OCI-LY1 (cell line): Measurements from ENCODE around the gene IL5RA.

Experiments
- H2AFZ ChIP-seq: fragments of 200-600 bp; sonication (generic), shearing (Covaris generic); 2 replicates; pipeline ENCODE4 v1.6.0; 2014; ENCODE audit warnings: antibody characterized with exemption, mild to moderate bottlenecking, low read length
- H3F3A ChIP-seq: fragments of 200-600 bp; sonication (generic), shearing (Covaris generic); 2 replicates; pipeline ENCODE4 v1.6.0; 2014; ENCODE audit warnings: mild to moderate bottlenecking, antibody characterized with exemption, low read length, moderate library complexity; ENCODE audit not compliant: insufficient read depth
- H3K27ac ChIP-seq: fragments of 200-600 bp; sonication (generic); 2 replicates; pipeline ENCODE4 v1.5.1; 2014; ENCODE audit warnings: low read length, mixed run types, mild to moderate bottlenecking, low read depth; ENCODE audit not compliant: poor library complexity, severe bottlenecking
- H3K27me3 ChIP-seq: fragments of 200-600 bp; sonication (generic); 2 replicates; pipeline ENCODE4 v1.6.0; 2014; ENCODE audit warnings: antibody characterized with exemption, mild to moderate bottlenecking, low read length, moderate library complexity; ENCODE audit not compliant: insufficient read depth
- H3K36me3 ChIP-seq: fragments of 200-600 bp; sonication (generic); 2 replicates; pipeline ENCODE4 v1.6.1; 2014; ENCODE audit warnings: mild to moderate bottlenecking, antibody characterized with exemption, low read length, moderate library complexity, mixed read lengths; ENCODE audit not compliant: insufficient read depth
- H3K4me1 ChIP-seq: fragments of 200-600 bp; sonication (generic); 2 replicates; pipeline ENCODE4 v1.5.1; 2014; ENCODE audit warnings: mild to moderate bottlenecking, low read length, moderate library complexity; ENCODE audit not compliant: insufficient read depth, severe bottlenecking
- H3K4me2 ChIP-seq: fragments of 200-600 bp; sonication (generic), shearing (Covaris generic); 2 replicates; pipeline ENCODE4 v1.6.1; 2014; ENCODE audit warnings: low read length
- H3K4me3 ChIP-seq: fragments of 200-600 bp; sonication (generic); 2 replicates; pipeline ENCODE4 v1.5.1; 2014; ENCODE audit warnings: low read length, low read depth, mild to moderate bottlenecking, mixed read lengths; ENCODE audit not compliant: poor library complexity, severe bottlenecking
- H3K79me2 ChIP-seq: fragments of 200-600 bp; shearing (Covaris generic); 2 replicates; pipeline ENCODE4 v1.6.1; 2016; ENCODE audit warnings: mixed run types, low read length, mixed read lengths; ENCODE audit not compliant: insufficient read depth
- H3K9ac ChIP-seq: fragments of 200-600 bp; sonication (generic), shearing (Covaris generic); 2 replicates; pipeline ENCODE4 v1.6.1; 2014; ENCODE audit warnings: mild to moderate bottlenecking, low read length, mixed read lengths
- H3K9me2 ChIP-seq: fragments of 200-600 bp; sonication (generic), shearing (Covaris generic); 2 replicates; pipeline ENCODE4 v1.6.1; 2014; ENCODE audit warnings: low read depth, mild to moderate bottlenecking, low read length, mixed read lengths
- H3K9me3 ChIP-seq: fragments of 200-600 bp; shearing (Covaris generic); 2 replicates; pipeline ENCODE4 v1.6.1; 2014; ENCODE audit warnings: low read length, mixed read lengths
- H4K20me1 ChIP-seq: fragments of 200-600 bp; sonication (generic), shearing (Covaris generic); 2 replicates; pipeline ENCODE4 v1.6.0; 2016; ENCODE audit warnings: mild to moderate bottlenecking, low read length; ENCODE audit not compliant: insufficient read depth
- CTCF ChIP-seq: fragments of 200-600 bp; sonication (generic), shearing (Covaris generic); IDR thresholded peaks from 2 replicates; pipeline ENCODE4 v1.5.1; 2017; ENCODE audit warnings: mild to moderate bottlenecking, antibody characterized with exemption, low read length, moderate library complexity, mixed read lengths
- EZH2 ChIP-seq: fragments of 200-600 bp; sonication (generic), shearing (Covaris generic); IDR thresholded peaks from 2 replicates; pipeline ENCODE4 v1.8.0; 2017; ENCODE audit warnings: borderline replicate concordance, mixed run types, mild to moderate bottlenecking, antibody characterized with exemption, low read length, moderate library complexity, mixed read lengths

The IL5RA gene, protein sequence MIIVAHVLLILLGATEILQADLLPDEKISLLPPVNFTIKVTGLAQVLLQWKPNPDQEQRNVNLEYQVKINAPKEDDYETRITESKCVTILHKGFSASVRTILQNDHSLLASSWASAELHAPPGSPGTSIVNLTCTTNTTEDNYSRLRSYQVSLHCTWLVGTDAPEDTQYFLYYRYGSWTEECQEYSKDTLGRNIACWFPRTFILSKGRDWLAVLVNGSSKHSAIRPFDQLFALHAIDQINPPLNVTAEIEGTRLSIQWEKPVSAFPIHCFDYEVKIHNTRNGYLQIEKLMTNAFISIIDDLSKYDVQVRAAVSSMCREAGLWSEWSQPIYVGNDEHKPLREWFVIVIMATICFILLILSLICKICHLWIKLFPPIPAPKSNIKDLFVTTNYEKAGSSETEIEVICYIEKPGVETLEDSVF

GRCh38 chr3:3110299-3110630 lies at the start of gene IL5RA:
IL5RA (minus strand) TSS chr3:3110374; CDS start chr3:3104984, 5,390 bp downstream.
- Histone ChIP-seq H3K4me1 (no peaks in the 10 kb centered on the region), H3K9ac (no peak within 1 kb of the TSS), H3K4me2 (no peak within 1 kb of the TSS; the same call in 1 of the 2 replicates), H3K27ac (no peak within 1 kb of the TSS), H3K4me3 (no peak within 1 kb of the TSS), H3K27me3 (no peaks in the 10 kb centered on the region), H3K9me3 (no peaks in the 10 kb centered on the region), H4K20me1 (no peaks in the 10 kb centered on the region), H2AFZ (no peak within 1 kb of the TSS), H3K36me3 (no peaks in the 10 kb centered on the region), H3K79me2 (no peaks in the 10 kb centered on the region), H3K9me2 (no peaks in the 10 kb centered on the region), H3F3A (no peaks in the 10 kb centered on the region)
- no peak for TF ChIP-seq EZH2
- no peak for TF ChIP-seq CTCF

DNA sequence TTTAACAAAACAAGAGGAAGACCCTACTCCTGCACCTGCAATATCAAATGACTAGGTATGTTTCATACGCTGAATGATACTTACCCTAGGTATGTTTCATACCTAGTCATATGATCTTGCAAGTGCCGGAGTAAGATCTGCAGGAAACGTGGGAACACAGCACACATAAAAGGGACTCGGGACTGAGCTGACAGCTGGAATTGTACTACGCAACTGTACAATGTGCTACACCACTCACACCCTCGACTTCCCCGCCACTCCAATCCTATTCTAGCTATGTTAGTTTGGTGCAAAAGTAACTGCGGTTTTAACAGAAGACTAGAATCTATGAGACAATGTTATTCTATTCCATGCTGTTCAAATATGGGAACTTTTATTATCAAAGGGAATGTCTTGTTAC lies 47.3 kb upstream of the IL5RA start:
- Histone ChIP-seq H3K9me3 (no peaks in the 10 kb centered on the region), H3K36me3 (peaks cover 58% of the 10 kb centered on the region), H3K4me3 (no peak overlapping the region), H2AFZ (no peak overlapping the region), H3K27ac (no peak overlapping the region), H3K9ac (no peak overlapping the region), H3K27me3 (no peaks in the 10 kb centered on the region), H3K9me2 (no peaks in the 10 kb centered on the region), H3K4me2 (no peak overlapping the region), H3K4me1 (no peaks in the 10 kb centered on the region), H3F3A (no peaks in the 10 kb centered on the region), H3K79me2 (no peaks in the 10 kb centered on the region), H4K20me1 (no peaks in the 10 kb centered on the region)
- TF ChIP-seq CTCF (no peak), EZH2 (no peak)

GRCh38 chr3:3154879-3155610 lies 44.9 kb upstream of the IL5RA start:
- no peak overlapping the region for H3K27ac ChIP-seq
- no peaks in the 10 kb centered on the region for H3F3A ChIP-seq
- no peak overlapping the region for H3K9ac ChIP-seq
- TF ChIP-seq EZH2 (no peak), CTCF (no peak)
- H3K4me1 ChIP-seq = no peaks in the 10 kb centered on the region
- H3K79me2 ChIP-seq = no peaks in the 10 kb centered on the region
- H3K9me3 ChIP-seq = no peaks in the 10 kb centered on the region
- no peaks in the 10 kb centered on the region for H4K20me1 ChIP-seq
- H3K27me3 ChIP-seq = no peaks in the 10 kb centered on the region
- H2AFZ ChIP-seq = no peak overlapping the region
- H3K4me2 ChIP-seq = no peak overlapping the region
- no peaks in the 10 kb centered on the region for H3K9me2 ChIP-seq
- H3K36me3 ChIP-seq = peaks cover 76% of the 10 kb centered on the region
- no peak overlapping the region for H3K4me3 ChIP-seq
